ENCODE data around the gene ACBD3. TPM values are rescaled to one million over a fixed set of nuclear protein-coding genes. Genes with fewer than 3 reads are reported as not detected.

ACBD3 gene
- total RNA-seq, 2 donors from 2014 or later, result 23.4 to 25.9 TPM

- no peak for ATAC-seq (replicated peaks in 1 of 2)
- Mint-ChIP-seq H3K36me3 (ENCODE audit: insufficient read depth in 2 of 2) (no peaks in the 10 kb centered on the region), H3K4me3 (peak overlapping the region; percentile 87 to 93), H3K4me1 (ENCODE audit: low read depth) (peaks cover 22% of the 10 kb centered on the region), H3K27me3 (ENCODE audit: low read depth) (no peaks in the 10 kb centered on the region), H3K27ac (peak overlapping the region; percentile 23), H3K9me3 (no peaks in the 10 kb centered on the region)
- DNase-seq, result no peak
Observed at GRCh38 chr1:226111098-226111882, 75.3 kb downstream of the ACBD3 start.

GRCh38 chr1:226110249-226111097 lies 76.1 kb downstream of the ACBD3 start:
- DNase-seq, result peak; percentile 83 to 89

GRCh38 chr1:226109829-226110248 lies 76.7 kb downstream of the ACBD3 start:
- Mint-ChIP-seq H3K27ac (peak overlapping the region; percentile 73), H3K36me3 (ENCODE audit: insufficient read depth in 2 of 2) (no peaks in the 10 kb centered on the region), H3K4me1 (ENCODE audit: low read depth) (peaks cover 22% of the 10 kb centered on the region), H3K27me3 (ENCODE audit: low read depth) (no peaks in the 10 kb centered on the region), H3K4me3 (peak overlapping the region; percentile 87 to 93), H3K9me3 (no peaks in the 10 kb centered on the region)
- peak; percentile 84 to 85 for ATAC-seq (replicated peaks in 1 of 2)
- peak; percentile 84 to 85 for DNase-seq

More at GRCh38 chr1:226110249-226111097, 76.1 kb downstream of the ACBD3 start:
- Mint-ChIP-seq H3K36me3 (ENCODE audit: insufficient read depth in 2 of 2) (no peaks in the 10 kb centered on the region), H3K4me1 (ENCODE audit: low read depth) (peaks cover 22% of the 10 kb centered on the region), H3K27ac (no peak overlapping the region), H3K9me3 (no peaks in the 10 kb centered on the region), H3K27me3 (ENCODE audit: low read depth) (no peaks in the 10 kb centered on the region), H3K4me3 (peak overlapping the region; percentile 87 to 93)
- peak; percentile 81 to 87 for ATAC-seq (replicated peaks in 1 of 2)

- no peak for DNase-seq
- peak overlapping the region; percentile 73 for H3K27ac Mint-ChIP-seq
- H3K4me3 Mint-ChIP-seq, result peak overlapping the region; percentile 87 to 93
- no peaks in the 10 kb centered on the region for H3K27me3 Mint-ChIP-seq (ENCODE audit: low read depth)
- H3K9me3 Mint-ChIP-seq, result no peaks in the 10 kb centered on the region
- H3K4me1 Mint-ChIP-seq (ENCODE audit: low read depth), result peaks cover 22% of the 10 kb centered on the region
- no peaks in the 10 kb centered on the region for H3K36me3 Mint-ChIP-seq (ENCODE audit: insufficient read depth in 2 of 2)
- ATAC-seq (replicated peaks in 1 of 2), result peak in 1 of 2 donors; percentile 2
Observed at GRCh38 chr1:226108935-226109828, 77.4 kb downstream of the ACBD3 start.

- Mint-ChIP-seq H3K27me3 (ENCODE audit: low read depth) (no peaks in the 10 kb centered on the region), H3K4me1 (ENCODE audit: low read depth) (peaks cover 22% of the 10 kb centered on the region), H3K9me3 (no peaks in the 10 kb centered on the region), H3K27ac (no peak overlapping the region), H3K36me3 (ENCODE audit: insufficient read depth in 2 of 2) (no peaks in the 10 kb centered on the region), H3K4me3 (no peak overlapping the region)
- no peak for DNase-seq
- no peak for ATAC-seq (replicated peaks in 1 of 2)
Observed at GRCh38 chr1:226107471-226108460, 78.8 kb downstream of the ACBD3 start.

- no peaks in the 10 kb centered on the region for H3K27me3 Mint-ChIP-seq (ENCODE audit: low read depth)
- H3K4me1 Mint-ChIP-seq (ENCODE audit: low read depth), result peaks cover 27% of the 10 kb centered on the region
- no peak overlapping the region for H3K27ac Mint-ChIP-seq
Observed at GRCh38 chr1:226104671-226105121, 81.8 kb downstream of the ACBD3 start.

GRCh38 chr1:226100436-226101391 lies 85.8 kb downstream of the ACBD3 start:
- Mint-ChIP-seq H3K4me1 (ENCODE audit: low read depth) (peaks cover 22% of the 10 kb centered on the region), H3K27ac (no peak overlapping the region)
- peak; percentile 66 to 80 for ATAC-seq (replicated peaks in 1 of 2)

More at GRCh38 chr1:226104671-226105121, 81.8 kb downstream of the ACBD3 start:
- Mint-ChIP-seq H3K9me3 (no peaks in the 10 kb centered on the region), H3K36me3 (ENCODE audit: insufficient read depth in 2 of 2) (no peaks in the 10 kb centered on the region), H3K4me3 (no peak overlapping the region)
- ATAC-seq (replicated peaks in 1 of 2), result no peak
- DNase-seq, result no peak

GRCh38 chr1:226098870-226099835 lies 87.4 kb downstream of the ACBD3 start:
- ATAC-seq (replicated peaks in 1 of 2) (peak; percentile 38 to 48), DNase-seq (no peak)
- H3K4me3 Mint-ChIP-seq, result peak overlapping the region in 1 of 2 donors; percentile 88

More at GRCh38 chr1:226100436-226101391, 85.8 kb downstream of the ACBD3 start:
- Mint-ChIP-seq H3K27me3 (ENCODE audit: low read depth) (peaks cover 6% of the 10 kb centered on the region), H3K36me3 (ENCODE audit: insufficient read depth in 2 of 2) (no peaks in the 10 kb centered on the region), H3K9me3 (no peaks in the 10 kb centered on the region), H3K4me3 (peak overlapping the region; percentile 88 to 90)
- peak; percentile 44 to 45 for DNase-seq

GRCh38 chr1:226097866-226098625 lies 88.5 kb downstream of the ACBD3 start:
- ATAC-seq (replicated peaks in 1 of 2), result no peak
- Mint-ChIP-seq H3K27ac (no peak overlapping the region), H3K27me3 (ENCODE audit: low read depth) (peaks cover 6% of the 10 kb centered on the region), H3K9me3 (no peaks in the 10 kb centered on the region), H3K4me1 (ENCODE audit: low read depth) (peaks cover 22% of the 10 kb centered on the region), H3K36me3 (ENCODE audit: insufficient read depth in 2 of 2) (no peaks in the 10 kb centered on the region), H3K4me3 (no peak overlapping the region)
- no peak for DNase-seq

More at GRCh38 chr1:226098870-226099835, 87.4 kb downstream of the ACBD3 start:
- Mint-ChIP-seq H3K9me3 (no peaks in the 10 kb centered on the region), H3K36me3 (ENCODE audit: insufficient read depth in 2 of 2) (no peaks in the 10 kb centered on the region), H3K27me3 (ENCODE audit: low read depth) (peaks cover 6% of the 10 kb centered on the region), H3K4me1 (ENCODE audit: low read depth) (peaks cover 22% of the 10 kb centered on the region), H3K27ac (no peak overlapping the region)

Data from activated T-cell treated with anti-CD3 and anti-CD28 coated beads, Interleukin-2, amount 50 U/mL, for 72 hours (primary cell).